SK-N-SH (cell line): ENCODE results near the gene STT3B.

ENCODE experiments used
- RCOR1 ChIP-seq: fragments of 150-350 bp; IDR thresholded peaks from 2 replicates; pipeline ENCODE4 v1.6.1; 2017; ENCODE audit warnings: antibody characterized with exemption, low read length
- SIN3A ChIP-seq: IDR thresholded peaks from 2 replicates; pipeline ENCODE4 v1.6.1; 2012; ENCODE audit warnings: low read depth, mild to moderate bottlenecking, low read length, moderate library complexity, borderline replicate concordance
- TF ChIP-seq, protein P1 (sequence below): fragments of 200-600 bp; sonication (generic); IDR thresholded peaks from 2 replicates; pipeline ENCODE4 v1.6.1; 2017; ENCODE audit warnings: antibody characterized with exemption, mild to moderate bottlenecking, moderate library complexity

DNA sequence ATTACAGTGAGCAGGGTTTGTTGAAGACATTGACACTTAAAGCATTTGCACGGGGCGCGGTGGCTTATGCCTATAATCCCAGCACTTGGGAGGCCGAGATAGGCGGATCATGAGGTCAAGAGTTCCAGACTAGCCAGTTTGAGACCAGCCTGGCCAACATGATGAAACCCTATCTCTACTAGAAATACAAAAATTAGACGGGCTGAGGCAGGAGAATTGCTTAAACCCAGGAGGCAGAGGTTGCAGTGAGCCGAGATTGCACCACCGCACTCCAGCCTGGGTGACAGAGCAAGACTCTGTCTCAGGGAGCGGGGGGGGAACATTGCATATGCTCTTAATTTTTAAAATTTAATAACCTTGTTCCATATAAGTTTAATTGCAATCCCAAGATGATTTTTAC, 11.9 kb downstream of the STT3B start:
- TF ChIP-seq, protein P1, sequence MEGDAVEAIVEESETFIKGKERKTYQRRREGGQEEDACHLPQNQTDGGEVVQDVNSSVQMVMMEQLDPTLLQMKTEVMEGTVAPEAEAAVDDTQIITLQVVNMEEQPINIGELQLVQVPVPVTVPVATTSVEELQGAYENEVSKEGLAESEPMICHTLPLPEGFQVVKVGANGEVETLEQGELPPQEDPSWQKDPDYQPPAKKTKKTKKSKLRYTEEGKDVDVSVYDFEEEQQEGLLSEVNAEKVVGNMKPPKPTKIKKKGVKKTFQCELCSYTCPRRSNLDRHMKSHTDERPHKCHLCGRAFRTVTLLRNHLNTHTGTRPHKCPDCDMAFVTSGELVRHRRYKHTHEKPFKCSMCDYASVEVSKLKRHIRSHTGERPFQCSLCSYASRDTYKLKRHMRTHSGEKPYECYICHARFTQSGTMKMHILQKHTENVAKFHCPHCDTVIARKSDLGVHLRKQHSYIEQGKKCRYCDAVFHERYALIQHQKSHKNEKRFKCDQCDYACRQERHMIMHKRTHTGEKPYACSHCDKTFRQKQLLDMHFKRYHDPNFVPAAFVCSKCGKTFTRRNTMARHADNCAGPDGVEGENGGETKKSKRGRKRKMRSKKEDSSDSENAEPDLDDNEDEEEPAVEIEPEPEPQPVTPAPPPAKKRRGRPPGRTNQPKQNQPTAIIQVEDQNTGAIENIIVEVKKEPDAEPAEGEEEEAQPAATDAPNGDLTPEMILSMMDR, result no peak
- TF ChIP-seq RCOR1 (no peak), SIN3A (no peak)
